GM18498 (cell line): ENCODE results near the gene TERT.

Experiments used
- ATAC-seq: cut with Tn5 transposase; IDR thresholded peaks from one replicate; pipeline ENCODE4 v1.9.1; 2021; ENCODE audit warnings: mild to moderate bottlenecking, moderate library complexity; ENCODE audit not compliant: unreplicated experiment

TERT gene

DNA sequence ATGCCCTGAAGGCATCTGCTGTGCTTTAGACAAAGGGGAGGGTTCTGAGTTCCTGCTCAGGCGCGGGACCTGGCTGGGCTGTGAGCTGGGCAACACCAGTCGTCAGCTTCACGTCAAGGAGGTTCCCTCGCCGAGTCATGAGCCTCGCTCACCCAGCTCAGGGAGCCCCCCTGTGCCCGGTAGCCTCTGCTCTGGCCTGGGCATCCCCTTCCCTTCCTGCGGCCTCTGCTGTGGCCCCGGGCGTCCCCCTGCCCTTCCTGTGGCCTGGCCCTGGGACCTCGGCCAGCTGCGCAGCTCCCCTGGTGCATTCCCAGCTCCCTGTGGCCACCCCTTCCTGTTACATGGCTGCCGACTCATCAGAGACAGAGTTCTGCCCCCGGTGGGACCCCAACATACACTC is 29.8 kb downstream of the TERT start:
- no peak for ATAC-seq

DNA sequence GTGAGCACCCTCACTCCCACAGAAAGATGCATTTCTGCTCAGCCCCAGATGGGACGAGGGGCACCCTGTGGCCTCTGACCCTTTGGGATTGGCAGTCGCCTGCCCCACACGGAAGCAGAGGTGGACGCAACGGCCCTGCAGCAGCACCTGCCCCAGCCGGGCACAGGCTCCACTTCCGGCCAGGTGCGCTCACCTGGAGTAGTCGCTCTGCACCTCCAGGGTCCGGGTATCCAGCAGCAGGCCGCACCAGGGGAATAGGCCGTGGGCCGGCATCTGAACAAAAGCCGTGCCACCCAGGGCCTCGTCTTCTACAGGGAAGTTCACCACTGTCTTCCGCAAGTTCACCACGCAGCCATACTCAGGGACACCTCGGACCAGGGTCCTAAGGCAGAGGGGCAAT is 30.7 kb downstream of the TERT start:
- ATAC-seq, result no peak

DNA sequence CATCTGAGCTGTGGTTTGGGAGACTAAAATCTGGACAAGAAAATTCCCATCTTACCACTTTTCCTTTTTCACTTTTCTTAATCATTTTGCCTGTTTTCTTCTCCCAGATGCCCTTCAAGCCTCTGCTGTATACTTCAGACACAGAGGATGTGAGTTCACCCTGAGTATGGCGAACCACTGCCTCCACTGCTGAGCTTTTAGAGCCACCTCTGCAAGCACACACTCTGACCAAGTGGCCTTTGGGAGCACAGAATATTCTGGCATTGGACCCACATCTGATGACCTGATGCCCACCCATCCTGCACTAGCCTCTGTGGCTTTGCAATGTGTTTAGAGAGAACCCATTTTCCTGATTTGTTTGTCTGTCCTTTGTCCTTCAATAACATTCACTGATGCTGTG is 32.5 kb downstream of the TERT start:
- no peak for ATAC-seq

DNA sequence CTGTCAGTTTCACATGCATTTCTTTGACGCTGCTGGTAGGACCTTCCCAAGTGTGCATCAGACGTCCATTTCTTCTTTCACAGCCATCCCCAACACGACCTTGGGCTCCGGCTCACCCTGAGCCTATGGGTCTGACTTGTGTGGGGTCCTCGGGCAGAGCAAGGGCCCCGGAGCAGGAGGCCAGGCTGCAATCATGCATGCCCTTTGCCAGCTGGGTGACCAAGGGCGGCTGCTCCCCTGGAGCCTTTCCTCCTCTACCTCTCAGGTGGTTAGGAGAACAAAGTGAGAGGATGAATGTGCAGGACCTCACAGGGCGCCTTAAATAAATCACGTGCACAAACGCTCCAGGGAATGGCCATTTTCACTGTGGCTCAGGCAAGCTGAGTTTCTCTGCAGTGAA is 33.2 kb downstream of the TERT start:
- no peak for ATAC-seq

DNA sequence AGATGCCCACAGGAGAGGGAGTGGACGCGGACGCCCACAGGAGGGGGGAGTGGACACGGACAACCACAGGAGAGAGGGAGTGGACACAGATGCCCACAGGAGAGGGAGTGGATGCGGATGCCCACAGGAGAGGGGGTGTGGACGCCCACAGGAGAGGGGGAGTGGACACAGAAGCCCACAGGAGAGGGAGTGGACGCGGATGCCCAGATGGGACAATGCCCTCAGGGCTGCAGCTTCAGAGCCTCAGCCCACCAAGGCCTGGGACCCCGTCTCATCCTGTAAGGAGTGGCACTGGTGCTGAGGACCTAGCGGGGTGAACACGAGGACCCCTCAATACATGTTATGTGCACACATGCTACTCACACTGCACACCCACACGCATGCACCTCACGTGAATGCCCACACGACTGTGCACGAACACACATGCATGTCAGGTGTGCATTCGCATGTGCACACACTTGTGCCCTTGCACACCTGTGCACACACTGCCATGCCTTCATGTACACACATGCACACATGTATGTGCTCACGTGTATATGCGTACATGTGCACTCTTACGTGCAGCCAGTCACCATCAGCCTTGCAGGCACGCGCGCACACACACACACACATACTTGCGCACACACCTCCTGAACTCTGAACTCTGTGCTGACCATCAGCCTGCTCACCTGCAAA is 34.9 kb downstream of the TERT start:
- no peak for ATAC-seq

DNA sequence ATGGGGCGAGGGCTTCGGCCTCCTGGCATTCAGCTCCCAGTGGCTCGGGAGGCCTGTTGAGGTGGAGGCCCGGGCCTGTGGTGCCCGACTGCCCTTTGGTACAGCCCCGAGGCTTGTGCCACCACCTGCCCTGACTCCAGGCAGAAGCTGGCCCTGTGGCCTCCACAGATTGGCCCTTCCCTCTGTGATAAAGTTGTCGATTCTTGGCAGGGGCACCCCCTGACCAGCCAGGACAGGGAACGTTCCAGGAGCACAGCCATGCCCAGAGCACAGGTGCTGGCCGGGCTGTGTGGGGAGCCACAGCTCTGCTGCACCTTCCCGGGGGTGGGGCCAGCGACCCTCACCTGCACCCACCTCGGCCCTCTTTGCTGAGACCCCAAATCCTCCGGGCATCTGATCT is 37.0 kb downstream of the TERT start:
- no peak for ATAC-seq

DNA sequence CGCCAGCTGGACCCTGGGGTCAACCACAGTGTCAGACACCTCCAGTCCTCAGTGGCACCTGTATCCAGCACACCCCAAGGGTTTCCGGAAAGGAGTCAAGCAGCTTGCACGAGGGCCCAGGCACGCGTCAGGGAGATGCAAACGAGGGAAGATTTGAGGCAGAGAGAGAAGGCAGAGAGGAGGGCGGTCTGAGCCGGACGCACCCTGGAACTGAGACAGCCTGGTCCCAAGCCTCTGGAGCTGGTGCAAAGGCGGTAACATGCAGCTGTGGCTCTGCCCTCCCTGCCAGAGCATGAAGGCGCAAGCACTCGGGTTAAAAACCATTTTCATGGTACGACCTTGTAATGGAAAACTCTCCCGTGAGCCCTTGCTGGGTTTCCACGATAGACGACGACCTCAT is 37.5 kb downstream of the TERT start:
- ATAC-seq, result no peak

DNA sequence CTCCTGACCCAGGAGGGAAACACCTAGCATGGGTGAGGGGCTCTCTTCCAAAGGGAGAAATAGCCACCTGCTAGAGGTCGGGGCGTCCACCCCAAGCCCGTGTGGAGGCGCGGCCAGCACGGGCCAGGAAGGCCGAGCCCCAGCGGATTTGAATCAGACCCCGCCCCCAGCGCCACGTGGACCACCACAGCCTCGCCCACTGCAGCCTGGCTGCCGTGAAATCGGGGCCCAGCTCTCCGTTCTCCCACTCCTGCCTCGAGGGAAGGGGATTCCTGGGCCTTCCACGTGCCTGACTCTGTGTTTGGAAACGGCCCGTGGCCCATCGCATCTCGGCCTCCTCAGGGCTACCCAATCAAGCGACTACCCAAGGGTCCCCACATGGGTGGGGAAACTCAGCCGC is 38.1 kb downstream of the TERT start:
- ATAC-seq, result no peak

DNA sequence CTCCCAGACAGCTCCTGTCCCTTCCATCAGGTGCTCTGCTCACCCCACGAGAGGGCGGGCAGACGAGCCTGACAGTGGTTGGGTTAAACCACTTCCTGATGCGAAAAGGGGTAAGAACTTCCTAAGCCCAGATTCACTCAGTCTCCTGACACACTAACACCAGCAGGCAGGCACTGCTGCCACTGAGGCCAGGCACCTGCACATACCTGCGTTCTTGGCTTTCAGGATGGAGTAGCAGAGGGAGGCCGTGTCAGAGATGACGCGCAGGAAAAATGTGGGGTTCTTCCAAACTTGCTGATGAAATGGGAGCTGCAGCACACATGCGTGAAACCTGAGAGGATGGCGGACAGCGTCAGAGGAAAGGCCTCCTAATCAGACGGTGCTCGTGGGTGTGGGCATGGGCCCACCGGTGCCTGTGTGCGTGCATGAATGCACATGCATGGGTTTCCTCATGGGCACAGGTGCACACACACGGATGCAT is 39.7 kb downstream of the TERT start:
- ATAC-seq, result no peak

DNA sequence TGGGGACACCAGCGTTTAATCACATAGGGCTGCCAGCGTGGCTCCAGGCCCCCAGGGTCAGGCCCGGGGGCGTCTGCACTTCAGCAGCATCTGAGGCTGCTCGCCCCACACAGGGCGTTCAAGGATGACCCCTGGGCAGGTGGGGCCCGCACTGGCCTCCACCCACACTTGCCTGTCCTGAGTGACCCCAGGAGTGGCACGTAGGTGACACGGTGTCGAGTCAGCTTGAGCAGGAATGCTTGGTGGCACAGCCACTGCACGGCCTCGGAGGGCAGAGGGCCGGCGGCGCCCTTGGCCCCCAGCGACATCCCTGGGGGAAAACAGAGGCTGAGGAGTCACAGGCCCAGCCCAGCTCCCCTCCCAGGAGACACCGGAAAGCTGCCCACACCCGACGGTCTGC is 40.7 kb downstream of the TERT start:
- ATAC-seq, result no peak

DNA sequence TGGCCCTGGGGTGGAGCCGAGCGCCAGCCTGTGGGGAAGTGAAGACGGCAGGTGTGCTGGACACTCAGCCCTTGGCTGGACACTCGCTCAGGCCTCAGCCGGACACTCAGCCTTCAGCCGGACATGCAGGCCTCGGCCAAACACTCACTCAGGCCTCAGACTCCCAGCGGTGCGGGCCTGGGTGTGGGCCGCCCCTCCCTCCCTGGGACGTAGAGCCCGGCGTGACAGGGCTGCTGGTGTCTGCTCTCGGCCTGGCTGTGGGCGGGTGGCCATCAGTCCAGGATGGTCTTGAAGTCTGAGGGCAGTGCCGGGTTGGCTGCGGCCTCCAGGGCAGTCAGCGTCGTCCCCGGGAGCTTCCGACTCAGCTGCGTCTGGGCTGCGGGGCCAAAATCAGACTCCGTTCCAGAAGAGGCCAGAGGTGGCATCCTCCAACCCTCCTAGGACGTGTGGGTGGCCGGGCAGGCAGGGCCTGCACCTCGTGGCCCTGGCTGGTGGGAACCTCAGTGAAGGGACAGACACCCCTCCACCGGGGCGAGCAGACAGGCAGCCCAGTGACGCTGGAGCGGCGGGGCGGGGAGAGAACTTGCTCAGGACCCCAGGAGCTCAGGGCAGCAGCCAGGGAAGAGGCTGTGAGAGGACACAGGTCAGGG is 41.3 kb downstream of the TERT start:
- ATAC-seq, result no peak

DNA sequence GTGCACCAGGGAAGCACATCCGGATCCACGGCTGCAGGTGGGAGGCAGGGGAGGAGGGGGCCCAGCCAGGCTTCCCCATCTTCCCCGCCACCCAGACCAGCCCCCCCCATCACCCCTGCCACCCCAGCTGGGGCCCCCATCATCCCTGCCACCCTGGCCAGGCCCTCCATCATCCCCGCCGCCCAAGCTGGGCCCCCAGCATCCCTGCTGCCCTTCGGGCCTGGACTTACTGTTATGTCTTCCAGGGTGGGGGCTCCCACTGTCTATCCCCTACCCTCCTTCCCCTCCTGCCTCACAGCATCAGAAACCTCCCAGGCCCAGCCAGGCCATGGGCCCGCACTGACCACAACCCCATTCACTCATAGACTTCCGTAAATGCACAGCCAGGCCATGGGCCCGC is 42.2 kb downstream of the TERT start:
- ATAC-seq, result no peak

DNA sequence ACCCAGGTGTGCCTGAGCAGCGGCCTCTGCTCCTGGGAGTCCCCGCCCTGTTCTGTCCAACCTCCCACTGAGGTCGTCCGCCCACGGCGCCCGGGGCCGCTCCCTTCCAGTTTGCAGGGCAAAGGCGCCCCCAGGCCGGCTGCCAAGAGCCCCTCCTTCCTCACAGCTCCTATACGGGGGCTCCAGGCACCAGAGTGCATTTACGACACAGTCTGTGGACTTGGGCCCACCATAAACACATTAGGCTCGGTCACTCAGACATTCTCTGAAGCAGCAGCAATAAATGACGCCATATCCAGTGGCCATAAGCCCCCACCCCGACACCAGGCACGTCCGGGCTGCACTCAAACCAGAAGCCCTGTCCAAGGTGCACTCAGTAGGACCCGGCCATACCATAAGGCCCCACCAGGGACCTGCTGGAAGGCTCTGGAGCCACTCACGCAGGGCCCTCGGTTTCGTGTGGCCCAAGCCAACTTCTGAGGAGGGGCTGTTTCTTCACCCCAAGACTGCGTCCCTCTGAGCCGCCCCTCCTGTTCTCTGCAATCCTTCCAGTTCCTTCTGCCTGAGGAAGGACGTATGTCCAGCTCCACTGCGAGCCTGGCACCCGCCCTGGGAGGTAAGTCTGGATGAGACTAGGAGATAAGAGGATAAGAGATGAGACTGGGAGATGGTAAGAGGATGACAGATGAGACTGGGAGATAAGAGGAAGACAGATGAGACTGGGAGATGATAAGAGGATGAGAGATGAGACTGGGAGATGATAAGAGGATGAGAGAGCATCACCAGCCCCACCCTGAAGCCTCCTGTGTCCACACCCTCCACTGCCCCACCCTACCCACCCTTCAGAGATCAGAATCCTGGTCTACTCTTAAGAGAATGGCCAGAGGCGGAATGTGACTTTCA is 42.9 kb downstream of the TERT start:
- no peak for ATAC-seq

DNA sequence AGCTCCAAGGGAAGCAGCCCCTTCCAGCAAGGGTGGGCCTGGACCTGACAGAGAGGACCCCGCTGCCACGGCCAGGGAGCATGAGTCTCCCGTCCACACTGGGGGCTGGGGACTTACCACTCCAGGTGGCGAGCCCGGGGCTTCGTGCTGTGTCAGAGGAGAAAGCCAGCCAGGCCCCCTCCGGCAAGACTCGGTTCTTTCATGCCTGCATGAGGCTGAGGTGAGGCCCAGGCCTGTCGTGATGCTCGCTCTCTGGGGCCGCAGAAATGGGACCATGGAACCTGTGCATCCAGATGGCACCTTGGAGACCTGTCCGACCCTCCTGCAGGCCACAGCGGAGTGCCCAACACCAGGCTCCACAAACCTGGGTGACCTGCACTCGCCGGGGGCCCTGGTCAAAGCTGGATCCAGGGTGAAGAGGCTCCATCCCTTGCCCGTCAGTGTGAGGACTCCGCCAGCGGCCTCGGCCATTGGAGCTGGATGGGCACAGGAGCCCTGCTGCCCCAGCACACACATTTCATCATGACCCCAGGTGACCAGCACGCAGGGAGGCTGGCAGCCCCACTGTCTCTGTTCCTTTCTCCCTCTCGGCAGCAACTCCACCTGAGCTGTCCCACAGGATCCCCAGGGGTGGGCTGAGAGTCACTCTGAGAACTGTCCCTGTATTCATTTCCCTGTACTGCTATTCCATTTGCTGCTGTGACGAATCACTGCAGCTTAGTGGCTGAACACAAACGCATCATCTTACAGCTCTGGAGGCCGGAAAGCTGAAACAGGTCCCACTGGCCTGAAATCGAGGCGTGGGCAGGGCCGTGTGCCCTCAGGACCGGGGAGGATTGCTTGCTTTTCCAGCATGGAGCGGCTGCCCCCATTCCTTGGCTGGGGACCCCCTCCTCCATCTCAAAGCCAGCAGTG is 45.2 kb downstream of the TERT start:
- ATAC-seq, result no peak

DNA sequence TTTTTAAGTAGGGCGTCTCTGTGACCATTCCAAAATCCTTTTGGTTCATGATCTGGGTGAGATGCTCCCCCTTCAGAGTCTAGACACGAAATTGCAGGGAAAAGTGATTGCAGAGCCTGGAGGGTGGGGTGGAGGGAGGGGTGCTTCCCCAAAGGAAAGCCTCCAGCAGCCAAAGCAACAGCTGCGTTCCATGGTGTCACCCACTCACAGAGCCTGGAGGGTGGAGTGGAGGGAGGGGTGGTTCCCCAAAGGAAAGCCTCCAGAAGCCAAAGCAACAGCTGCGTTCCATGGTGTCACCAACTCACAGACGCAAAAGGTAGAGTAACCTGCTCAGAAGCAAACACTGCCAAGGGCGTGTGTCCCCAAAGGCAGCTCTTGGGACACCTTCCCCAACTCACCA is 47.1 kb downstream of the TERT start:
- ATAC-seq, result no peak

DNA sequence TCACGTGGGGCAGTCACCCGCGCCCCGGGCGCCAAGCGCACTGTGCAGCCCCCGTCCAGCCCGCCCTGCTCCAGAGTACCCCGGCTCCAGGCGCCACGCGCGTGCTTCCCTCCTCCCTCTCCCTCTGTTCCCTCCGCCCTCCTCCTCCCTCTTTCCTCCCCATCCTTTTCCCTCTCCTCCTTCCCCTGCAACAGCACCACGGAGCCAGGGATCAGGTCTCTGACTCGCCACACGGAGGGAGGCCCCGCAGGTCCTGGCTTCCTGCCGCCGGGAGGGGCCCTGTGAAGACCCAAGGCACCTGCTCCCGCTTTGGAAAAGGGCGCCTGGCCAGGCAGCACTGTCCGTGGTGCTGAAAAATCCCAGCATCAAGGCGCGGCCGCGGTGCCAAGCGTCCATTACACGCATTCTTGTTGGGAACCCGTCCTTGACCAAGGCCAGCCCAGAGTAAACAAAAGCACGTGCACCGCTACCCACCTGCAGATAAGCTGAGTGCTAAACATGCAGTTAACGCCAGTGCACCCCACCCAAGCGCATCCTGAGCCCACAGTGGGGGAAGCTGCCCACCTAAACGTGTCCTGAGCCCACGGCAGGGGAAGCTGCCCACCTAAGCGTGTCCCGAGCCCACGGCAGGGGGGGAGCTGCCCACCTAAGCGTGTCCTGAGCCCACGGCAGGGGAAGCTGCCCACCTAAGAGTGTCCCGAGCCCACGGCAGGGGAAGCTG is 48.0 kb downstream of the TERT start:
- no peak for ATAC-seq

DNA sequence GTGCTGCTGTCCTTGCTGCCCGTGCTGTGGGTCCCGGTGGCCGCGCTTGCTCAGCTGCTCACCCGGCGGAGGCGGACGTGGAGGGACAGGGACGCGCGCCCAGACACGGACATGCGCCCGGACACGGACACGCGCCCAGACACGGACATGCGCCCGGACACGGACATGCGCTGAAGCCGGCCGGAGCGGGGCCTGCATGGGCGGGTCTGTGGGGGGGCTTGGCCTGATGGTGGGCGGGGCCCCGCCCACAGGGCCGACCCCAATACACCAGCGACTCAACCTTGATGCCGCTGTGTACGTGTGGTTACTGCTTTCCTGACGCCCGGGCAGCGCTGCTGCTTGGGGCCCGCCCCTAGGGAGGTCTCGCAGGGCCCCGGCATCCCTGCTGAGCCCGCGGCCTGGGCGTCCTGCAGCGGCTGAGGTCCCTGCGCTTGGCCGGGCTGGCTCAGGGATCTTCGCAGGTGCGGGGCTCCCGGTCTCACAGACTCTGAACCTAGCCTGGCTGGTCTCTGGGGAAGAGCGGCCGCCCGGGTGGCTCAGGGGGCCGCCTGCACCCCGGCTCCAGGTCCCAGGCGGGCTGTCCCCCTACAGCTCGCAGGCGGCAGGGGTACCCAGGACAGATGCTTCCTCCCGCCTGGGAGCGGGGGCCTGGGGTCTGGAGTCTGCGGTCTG is 48.8 kb downstream of the TERT start:
- ATAC-seq, result no peak

DNA sequence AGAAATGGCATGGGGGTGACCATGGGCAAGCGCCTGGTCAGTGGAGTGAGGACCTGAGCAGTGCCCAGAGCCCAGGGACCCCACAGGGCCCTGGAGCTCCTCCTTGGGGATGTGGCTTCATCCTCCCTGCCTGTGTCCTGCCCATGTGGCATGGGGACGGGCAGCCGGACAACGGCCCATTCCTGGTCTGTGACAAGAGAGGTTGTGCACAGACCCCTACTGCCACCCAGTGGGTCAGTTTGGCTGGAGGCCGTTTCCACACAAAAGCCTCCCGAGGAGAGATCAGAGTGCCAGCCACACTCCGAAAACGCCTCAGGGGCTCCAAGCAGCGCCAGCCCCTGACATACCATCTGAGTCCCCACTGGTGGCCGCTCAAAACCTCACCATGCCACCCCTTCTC is 49.9 kb downstream of the TERT start:
- no peak for ATAC-seq

DNA sequence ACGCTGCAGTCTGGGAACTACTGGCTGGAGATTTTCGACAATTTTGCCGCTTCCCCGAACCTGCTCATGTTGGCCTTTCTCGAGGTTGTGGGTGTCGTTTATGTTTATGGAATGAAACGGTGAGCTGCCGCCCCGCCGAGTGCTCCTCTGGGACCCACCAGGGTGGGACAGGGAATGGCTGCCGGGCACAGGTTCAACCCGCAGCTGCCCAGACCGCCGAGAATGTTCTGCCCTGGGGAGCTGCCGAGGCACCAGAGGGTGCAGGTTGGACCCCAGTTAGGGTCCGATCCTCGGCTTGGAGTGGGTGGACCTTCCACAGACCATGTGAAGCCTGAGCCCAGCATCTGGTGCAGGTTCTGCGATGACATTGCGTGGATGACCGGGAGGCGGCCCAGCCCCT is 50.6 kb downstream of the TERT start:
- no peak for ATAC-seq
